ENCODE measurements around the gene MED27.

GRCh38 chr9:131937451-131937850, 142.2 kb downstream of the MED27 start:
- no peak for TF ChIP-seq CTCF (conservative IDR thresholded peaks at IDR 0.05 in 1 of 2, IDR thresholded peaks at IDR 0.05 in 1 of 2; ENCODE audit: low read depth in 1 of 2, low read length in 2 of 2)
- no peak for TF ChIP-seq EZH2 (IDR thresholded peaks at IDR 0.05; ENCODE audit: low read length, missing control alignments)
